Measurements from ENCODE around the gene ITGA6. TPM values are rescaled to one million over a fixed set of nuclear protein-coding genes. Genes with fewer than 3 reads are reported as not detected.
A peak's percentile ranks its signal among the peaks of the same experiment; 100 is the strongest.

The ITGA6 gene
- total and polyA plus RNA-seq, 7 donors = 16.4 to 46.5 (median 25.9) TPM

- Histone ChIP-seq H3K27me3 (ENCODE audit: insufficient read depth in 3 of 3, low read length in 2 of 3) (no peaks in the 10 kb centered on the region), H3K4me1 (peaks cover 67% of the 10 kb centered on the region), H3K36me3 (ENCODE audit: insufficient read depth in 1 of 2, low read depth in 1 of 2) (no peaks in the 10 kb centered on the region), H3K4me3 (no peak overlapping the region), H3K9me3 (no peaks in the 10 kb centered on the region), H3K27ac (no peak overlapping the region)
- no peak for DNase-seq
- 68 to 78% (median 72%) methylated on average over 6 of the region's 6 CpGs for WGBS, 3 donors
- intact Hi-C loops (cut with DNase I) = no loop called here
- ATAC-seq = no peak
- TF ChIP-seq CTCF (IDR thresholded peaks at IDR 0.05) = no peak
Measured at GRCh38 chr2:172437419-172438341, 10.3 kb downstream of the ITGA6 start.

- no peaks in the 10 kb centered on the region for H3K9me3 ChIP-seq
- TF ChIP-seq CTCF (IDR thresholded peaks at IDR 0.05) = no peak
- intact Hi-C loops (cut with DNase I) = no loop called here
- H3K4me1 ChIP-seq = peaks cover 76% of the 10 kb centered on the region
- no peaks in the 10 kb centered on the region for H3K27me3 ChIP-seq (ENCODE audit: insufficient read depth in 3 of 3, low read length in 2 of 3)
- H3K27ac ChIP-seq = peak overlapping the region; percentile 17
- H3K36me3 ChIP-seq (ENCODE audit: insufficient read depth in 1 of 2, low read depth in 1 of 2) = no peaks in the 10 kb centered on the region
- DNase-seq (no peak), ATAC-seq (peak in 1 of 4 donors; percentile 44)
- WGBS, 3 donors = 37 to 45% (median 43%) methylated on average over 8 of the region's 8 CpGs
- no peak overlapping the region for H3K4me3 ChIP-seq
Measured at GRCh38 chr2:172438741-172439508, 11.5 kb downstream of the ITGA6 start.

GRCh38 chr2:172439509-172439860, 12.1 kb downstream of the ITGA6 start:
- H3K4me1 ChIP-seq = peaks cover 76% of the 10 kb centered on the region
- ATAC-seq (no peak), DNase-seq (no peak)
- H3K36me3 ChIP-seq (ENCODE audit: insufficient read depth in 1 of 2, low read depth in 1 of 2) = no peaks in the 10 kb centered on the region
- no peak overlapping the region for H3K4me3 ChIP-seq
- no peak overlapping the region for H3K27ac ChIP-seq
- 61 to 84% (median 80%) methylated on average over 2 of the region's 2 CpGs for WGBS, 3 donors
- H3K27me3 ChIP-seq (ENCODE audit: insufficient read depth in 3 of 3, low read length in 2 of 3) = no peaks in the 10 kb centered on the region
- TF ChIP-seq CTCF (IDR thresholded peaks at IDR 0.05) = no peak
- H3K9me3 ChIP-seq = no peaks in the 10 kb centered on the region
- intact Hi-C loops (cut with DNase I) = no loop called here

GRCh38 chr2:172439911-172440310, 12.5 kb downstream of the ITGA6 start:
- Histone ChIP-seq H3K27me3 (ENCODE audit: insufficient read depth in 3 of 3, low read length in 2 of 3) (no peaks in the 10 kb centered on the region), H3K9me3 (no peaks in the 10 kb centered on the region), H3K36me3 (ENCODE audit: insufficient read depth in 1 of 2, low read depth in 1 of 2) (no peaks in the 10 kb centered on the region), H3K4me1 (peaks cover 76% of the 10 kb centered on the region), H3K4me3 (no peak overlapping the region), H3K27ac (no peak overlapping the region)
- ATAC-seq (no peak), DNase-seq (no peak)
- 63 to 73% (median 69%) methylated on average over 1 of the region's 1 CpG for WGBS, 3 donors
- TF ChIP-seq CTCF (IDR thresholded peaks at IDR 0.05) = no peak
- intact Hi-C loops (cut with DNase I) = no loop called here

All from psoas muscle (tissue), 8 donors.